Stimulated activated naive B cell treated with anti-CD40 and anti-IgM and Interleukin-4, amounts not matched to agents 10 μg/mL and 1 μg/mL and 100 μg/mL, for 72 hours (primary cell): ENCODE data around the gene DUSP16.
"Not testable (repeated sequence)": the region's sequence is repeated elsewhere in the genome, so short reads cannot be mapped to it uniquely, and the experiment has no call there.

Experiments used
- ATAC-seq, 2 donors: fragments of 150-1000 bp; cut with Tn5 transposase; replicated peaks; 2 replicates each; pipeline ENCODE4 v1.10.0; 2021; ENCODE audit warnings: moderate library complexity in 1 of 2
- DNase-seq: peaks from one replicate; pipeline ENCODE4 v3.0.0; 2021
- H3K27ac Mint-ChIP-seq: one replicate; pipeline ENCODE4 v1.8.0; 2022; ENCODE audit warnings: mild to moderate bottlenecking, mixed read lengths
- H3K27me3 Mint-ChIP-seq, 2 donors: one replicate each; pipeline ENCODE4 v1.8.0; 2022; ENCODE audit warnings: mixed read lengths in 2 of 2
- H3K36me3 Mint-ChIP-seq, 2 donors: one replicate each; pipeline ENCODE4 v1.8.0; 2022; ENCODE audit warnings: mixed read lengths in 2 of 2, mild to moderate bottlenecking in 1 of 2
- H3K4me1 Mint-ChIP-seq, 2 donors: one replicate each; pipeline ENCODE4 v1.8.0; 2022; ENCODE audit warnings: mixed read lengths in 2 of 2, mild to moderate bottlenecking in 1 of 2
- H3K4me3 Mint-ChIP-seq, 2 donors: one replicate each; pipeline ENCODE4 v1.8.0; 2022; ENCODE audit warnings: mild to moderate bottlenecking in 2 of 2, mixed read lengths in 2 of 2, moderate library complexity in 1 of 2
- H3K9me3 Mint-ChIP-seq, 2 donors: one replicate each; pipeline ENCODE4 v1.8.0; 2022; ENCODE audit warnings: mixed read lengths in 2 of 2, mild to moderate bottlenecking in 1 of 2

DUSP16 gene

GRCh38 chr12:12592930-12593329, 30.3 kb upstream of the DUSP16 start:
- Mint-ChIP-seq H3K9me3 (peaks cover 3 to 4% of the 10 kb centered on the region in 2 donors), H3K4me1 (no peaks in the 10 kb centered on the region), H3K27me3 (peaks cover 23 to 28% of the 10 kb centered on the region in 2 donors), H3K36me3 (no peaks in the 10 kb centered on the region), H3K27ac (no peak overlapping the region), H3K4me3 (no peak overlapping the region)
- DNase-seq = no peak
- ATAC-seq = no peak

- Mint-ChIP-seq H3K4me3 (no peak overlapping the region), H3K9me3 (peaks cover 0 to 3% of the 10 kb centered on the region in 2 donors), H3K27ac (no peak overlapping the region), H3K27me3 (peaks cover 27 to 30% of the 10 kb centered on the region in 2 donors), H3K4me1 (peaks cover 3 to 4% of the 10 kb centered on the region in 2 donors), H3K36me3 (no peaks in the 10 kb centered on the region)
- ATAC-seq = no peak
- no peak for DNase-seq
Measured at GRCh38 chr12:12590961-12591360, 28.3 kb upstream of the DUSP16 start.

- DNase-seq, H3K27ac Mint-ChIP-seq, H3K4me1 Mint-ChIP-seq, H3K9me3 Mint-ChIP-seq, ATAC-seq, H3K36me3 Mint-ChIP-seq, H3K4me3 Mint-ChIP-seq: not testable (repeated sequence)
- H3K27me3 Mint-ChIP-seq = peaks cover 25 to 26% of the 10 kb centered on the region in 2 donors
Measured at GRCh38 chr12:12588436-12588835, 25.8 kb upstream of the DUSP16 start.

GRCh38 chr12:12587878-12588277, 25.2 kb upstream of the DUSP16 start:
- H3K36me3 Mint-ChIP-seq = peaks cover 0 to 3% of the 10 kb centered on the region in 2 donors
- H3K27me3 Mint-ChIP-seq = peaks cover 24 to 25% of the 10 kb centered on the region in 2 donors
- H3K27ac Mint-ChIP-seq = no peak overlapping the region
- H3K4me1 Mint-ChIP-seq = peaks cover 6 to 9% of the 10 kb centered on the region in 2 donors
- ATAC-seq (no peak), DNase-seq (no peak)
- no peak overlapping the region for H3K4me3 Mint-ChIP-seq
- peaks cover 0 to 1% of the 10 kb centered on the region in 2 donors for H3K9me3 Mint-ChIP-seq

GRCh38 chr12:12586879-12587675, 24.4 kb upstream of the DUSP16 start:
- no peak for ATAC-seq
- no peak overlapping the region for H3K4me3 Mint-ChIP-seq
- no peak overlapping the region for H3K27ac Mint-ChIP-seq
- peaks cover 0 to 1% of the 10 kb centered on the region in 2 donors for H3K9me3 Mint-ChIP-seq
- H3K4me1 Mint-ChIP-seq = peaks cover 9 to 10% of the 10 kb centered on the region in 2 donors
- H3K36me3 Mint-ChIP-seq = peaks cover 0 to 3% of the 10 kb centered on the region in 2 donors
- peaks cover 21 to 25% of the 10 kb centered on the region in 2 donors for H3K27me3 Mint-ChIP-seq
- DNase-seq = no peak

GRCh38 chr12:12585115-12585863, 22.6 kb upstream of the DUSP16 start:
- Mint-ChIP-seq H3K4me1 (peaks cover 9 to 11% of the 10 kb centered on the region in 2 donors), H3K9me3 (peaks cover 0 to 1% of the 10 kb centered on the region in 2 donors), H3K27ac (no peak overlapping the region)

GRCh38 chr12:12583510-12584178, 21.0 kb upstream of the DUSP16 start:
- DNase-seq = no peak
- H3K36me3 Mint-ChIP-seq = peaks cover 0 to 3% of the 10 kb centered on the region in 2 donors

More at GRCh38 chr12:12585115-12585863, 22.6 kb upstream of the DUSP16 start:
- DNase-seq (no peak), ATAC-seq (no peak)
- Mint-ChIP-seq H3K4me3 (no peak overlapping the region), H3K36me3 (peaks cover 0 to 3% of the 10 kb centered on the region in 2 donors), H3K27me3 (peaks cover 21 to 25% of the 10 kb centered on the region in 2 donors)

GRCh38 chr12:12582895-12583303, 20.2 kb upstream of the DUSP16 start:
- no peak overlapping the region for H3K4me3 Mint-ChIP-seq

More at GRCh38 chr12:12583510-12584178, 21.0 kb upstream of the DUSP16 start:
- peaks cover 11 to 12% of the 10 kb centered on the region in 2 donors for H3K27me3 Mint-ChIP-seq
- H3K4me3 Mint-ChIP-seq = no peak overlapping the region
- H3K9me3 Mint-ChIP-seq = peaks cover 0 to 1% of the 10 kb centered on the region in 2 donors
- peaks cover 9 to 11% of the 10 kb centered on the region in 2 donors for H3K4me1 Mint-ChIP-seq
- no peak for ATAC-seq
- H3K27ac Mint-ChIP-seq = no peak overlapping the region

GRCh38 chr12:12582193-12582881, 19.7 kb upstream of the DUSP16 start:
- peak overlapping the region; percentile 39 for H3K27ac Mint-ChIP-seq
- ATAC-seq = peak; percentile 30 to 33

More at GRCh38 chr12:12582895-12583303, 20.2 kb upstream of the DUSP16 start:
- Mint-ChIP-seq H3K27ac (peak overlapping the region; percentile 59), H3K4me1 (peaks cover 9 to 11% of the 10 kb centered on the region in 2 donors), H3K36me3 (peaks cover 0 to 3% of the 10 kb centered on the region in 2 donors), H3K27me3 (peaks cover 7 to 9% of the 10 kb centered on the region in 2 donors), H3K9me3 (peaks cover 0 to 1% of the 10 kb centered on the region in 2 donors)
- ATAC-seq = peak; percentile 92 to 95
- peak; percentile 64 for DNase-seq

GRCh38 chr12:12580716-12581115, 18.1 kb upstream of the DUSP16 start:
- not testable (repeated sequence) for H3K27ac Mint-ChIP-seq, H3K27me3 Mint-ChIP-seq, H3K4me3 Mint-ChIP-seq, DNase-seq, H3K9me3 Mint-ChIP-seq, H3K36me3 Mint-ChIP-seq, H3K4me1 Mint-ChIP-seq, ATAC-seq

More at GRCh38 chr12:12582193-12582881, 19.7 kb upstream of the DUSP16 start:
- Mint-ChIP-seq H3K9me3 (peaks cover 0 to 1% of the 10 kb centered on the region in 2 donors), H3K4me3 (no peak overlapping the region), H3K27me3 (peaks cover 5 to 8% of the 10 kb centered on the region in 2 donors), H3K36me3 (peaks cover 0 to 3% of the 10 kb centered on the region in 2 donors), H3K4me1 (peaks cover 9 to 11% of the 10 kb centered on the region in 2 donors)
- no peak for DNase-seq

- DNase-seq = no peak
- Mint-ChIP-seq H3K27me3 (peaks cover 0 to 8% of the 10 kb centered on the region in 2 donors), H3K27ac (no peak overlapping the region), H3K4me1 (peaks cover 0 to 5% of the 10 kb centered on the region in 2 donors), H3K4me3 (no peak overlapping the region), H3K9me3 (no peaks in the 10 kb centered on the region), H3K36me3 (no peaks in the 10 kb centered on the region)
- no peak for ATAC-seq
Measured at GRCh38 chr12:12577786-12578185, 15.1 kb upstream of the DUSP16 start.

GRCh38 chr12:12572659-12573058, 10.0 kb upstream of the DUSP16 start:
- no peak overlapping the region for H3K4me3 Mint-ChIP-seq
- ATAC-seq = no peak

GRCh38 chr12:12565971-12566370, 3.3 kb upstream of the DUSP16 start:
- not testable (repeated sequence) for H3K36me3 Mint-ChIP-seq, H3K4me3 Mint-ChIP-seq, H3K27me3 Mint-ChIP-seq, H3K4me1 Mint-ChIP-seq, H3K27ac Mint-ChIP-seq, ATAC-seq, H3K9me3 Mint-ChIP-seq, DNase-seq

More at GRCh38 chr12:12572659-12573058, 10.0 kb upstream of the DUSP16 start:
- no peak for DNase-seq
- Mint-ChIP-seq H3K27me3 (peaks cover 7 to 12% of the 10 kb centered on the region in 2 donors), H3K36me3 (no peaks in the 10 kb centered on the region), H3K9me3 (no peaks in the 10 kb centered on the region), H3K4me1 (no peaks in the 10 kb centered on the region), H3K27ac (no peak overlapping the region)
